ENCODE measurements around the gene ALB.
A peak's percentile ranks its signal among the peaks of the same experiment; 100 is the strongest.

ALB gene

GRCh38 chr4:73447671-73448070 lies 43.6 kb downstream of the ALB start:
- no peak for DNase-seq (ENCODE audit: extremely low spot score)
- ChIA-PET POLR2A (no interaction called here), CTCF (no interaction called here)
- TF ChIP-seq LEF1 (IDR thresholded peaks at IDR 0.05; ENCODE audit: borderline replicate concordance) = no peak
- TF ChIP-seq TARDBP (IDR thresholded peaks at IDR 0.05) = no peak
- TF ChIP-seq FOXA1 (IDR thresholded peaks at IDR 0.05) = no peak
- TF ChIP-seq ELF4 (IDR thresholded peaks at IDR 0.05) = no peak
- no peak for TF ChIP-seq SP1 (IDR thresholded peaks at IDR 0.05)
- no peak for TF ChIP-seq PKNOX1 (IDR thresholded peaks at IDR 0.05)
- no peak for TF ChIP-seq ZNF384 (IDR thresholded peaks at IDR 0.05)

GRCh38 chr4:73448448-73449203 lies 44.5 kb downstream of the ALB start:
- ChIA-PET CTCF (no interaction called here), POLR2A (no interaction called here)
- DNase-seq (ENCODE audit: extremely low spot score) = no peak
- TF ChIP-seq HDGF (IDR thresholded peaks at IDR 0.05; ENCODE audit: borderline replicate concordance) (no peak), ELF4 (IDR thresholded peaks at IDR 0.05) (no peak), CTBP1 (IDR thresholded peaks at IDR 0.05; ENCODE audit: borderline replicate concordance) (no peak), NFRKB (IDR thresholded peaks at IDR 0.05) (no peak), FOXK2 (IDR thresholded peaks at IDR 0.05) (no peak), ARNT (IDR thresholded peaks at IDR 0.05) (no peak), L3MBTL2 (conservative IDR thresholded peaks at IDR 0.05) (no peak), TARDBP (IDR thresholded peaks at IDR 0.05) (no peak), BHLHE40 (IDR thresholded peaks at IDR 0.05; ENCODE audit: borderline replicate concordance) (no peak), SP1 (IDR thresholded peaks at IDR 0.05) (no peak), LEF1 (IDR thresholded peaks at IDR 0.05; ENCODE audit: borderline replicate concordance) (no peak), ZNF384 (IDR thresholded peaks at IDR 0.05) (no peak), FOXM1 (IDR thresholded peaks at IDR 0.05; ENCODE audit: borderline replicate concordance) (no peak), SUZ12 (IDR thresholded peaks at IDR 0.05) (no peak), FOXA1 (IDR thresholded peaks at IDR 0.05) (no peak), PKNOX1 (IDR thresholded peaks at IDR 0.05) (no peak)

GRCh38 chr4:73450398-73451004 lies 46.4 kb downstream of the ALB start:
- ChIA-PET CTCF (interaction anchor here (1.4 kb wide), 1 partner anchor 110 kb away, joined by 4 read pairs; no protein-coding TSS in a partner anchor), POLR2A (no interaction called here)
- TF ChIP-seq ARNT (IDR thresholded peaks at IDR 0.05) = no peak
- TF ChIP-seq LEF1 (IDR thresholded peaks at IDR 0.05; ENCODE audit: borderline replicate concordance) = no peak
- TF ChIP-seq L3MBTL2 (conservative IDR thresholded peaks at IDR 0.05) = no peak
- no peak for TF ChIP-seq NFRKB (IDR thresholded peaks at IDR 0.05)
- TF ChIP-seq CTBP1 (IDR thresholded peaks at IDR 0.05; ENCODE audit: borderline replicate concordance) = no peak
- no peak for TF ChIP-seq FOXA1 (IDR thresholded peaks at IDR 0.05)
- no peak for TF ChIP-seq FOXK2 (IDR thresholded peaks at IDR 0.05)
- no peak for DNase-seq (ENCODE audit: extremely low spot score)

- ChIA-PET POLR2A (no interaction called here), CTCF (interaction anchor here (1.4 kb wide), 1 partner anchor 110 kb away, joined by 4 read pairs; no protein-coding TSS in a partner anchor)
- no peak for DNase-seq (ENCODE audit: extremely low spot score)
- TF ChIP-seq NFRKB (IDR thresholded peaks at IDR 0.05) (no peak), L3MBTL2 (conservative IDR thresholded peaks at IDR 0.05) (no peak), BHLHE40 (IDR thresholded peaks at IDR 0.05; ENCODE audit: borderline replicate concordance) (no peak), PKNOX1 (IDR thresholded peaks at IDR 0.05) (0 out of 2 replicates have a peak, but pooled peaks have one; percentile 33), ELF4 (IDR thresholded peaks at IDR 0.05) (no peak), FOXK2 (IDR thresholded peaks at IDR 0.05) (no peak)
These were observed 47.3 kb downstream of the ALB start for GRCh38 chr4:73451404-73451803.

GRCh38 chr4:73451981-73452747 lies 48.1 kb downstream of the ALB start:
- CTCF ChIA-PET = no interaction called here
- no peak for DNase-seq (ENCODE audit: extremely low spot score)
- no peak for TF ChIP-seq CTBP1 (IDR thresholded peaks at IDR 0.05; ENCODE audit: borderline replicate concordance)
- TF ChIP-seq HDGF (IDR thresholded peaks at IDR 0.05; ENCODE audit: borderline replicate concordance) = no peak
- no peak for TF ChIP-seq L3MBTL2 (conservative IDR thresholded peaks at IDR 0.05)
- no peak for TF ChIP-seq FOXK2 (IDR thresholded peaks at IDR 0.05)
- no peak for TF ChIP-seq LEF1 (IDR thresholded peaks at IDR 0.05; ENCODE audit: borderline replicate concordance)
- TF ChIP-seq BHLHE40 (IDR thresholded peaks at IDR 0.05; ENCODE audit: borderline replicate concordance) = no peak
- no peak for TF ChIP-seq FOXA1 (IDR thresholded peaks at IDR 0.05)
- TF ChIP-seq ARNT (IDR thresholded peaks at IDR 0.05) = no peak
- no peak for TF ChIP-seq ELF4 (IDR thresholded peaks at IDR 0.05)
- no peak for TF ChIP-seq ZNF384 (IDR thresholded peaks at IDR 0.05)
- no peak for TF ChIP-seq FOXM1 (IDR thresholded peaks at IDR 0.05; ENCODE audit: borderline replicate concordance)
- TF ChIP-seq TARDBP (IDR thresholded peaks at IDR 0.05) = no peak
- no peak for TF ChIP-seq PKNOX1 (IDR thresholded peaks at IDR 0.05)
- TF ChIP-seq SP1 (IDR thresholded peaks at IDR 0.05) = no peak
- TF ChIP-seq SUZ12 (IDR thresholded peaks at IDR 0.05) = no peak
- no peak for TF ChIP-seq NFRKB (IDR thresholded peaks at IDR 0.05)
- POLR2A ChIA-PET = no interaction called here
